ENCODE data around the gene LHFPL2.
"Not testable (repeated sequence)": the region's sequence is repeated elsewhere in the genome, so short reads cannot be mapped to it uniquely, and the experiment has no call there.

LHFPL2 gene, protein sequence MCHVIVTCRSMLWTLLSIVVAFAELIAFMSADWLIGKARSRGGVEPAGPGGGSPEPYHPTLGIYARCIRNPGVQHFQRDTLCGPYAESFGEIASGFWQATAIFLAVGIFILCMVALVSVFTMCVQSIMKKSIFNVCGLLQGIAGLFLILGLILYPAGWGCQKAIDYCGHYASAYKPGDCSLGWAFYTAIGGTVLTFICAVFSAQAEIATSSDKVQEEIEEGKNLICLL
- total RNA-seq, result 0 to 1.5 (median 0.20) reads per million in 9 experiments

DNA sequence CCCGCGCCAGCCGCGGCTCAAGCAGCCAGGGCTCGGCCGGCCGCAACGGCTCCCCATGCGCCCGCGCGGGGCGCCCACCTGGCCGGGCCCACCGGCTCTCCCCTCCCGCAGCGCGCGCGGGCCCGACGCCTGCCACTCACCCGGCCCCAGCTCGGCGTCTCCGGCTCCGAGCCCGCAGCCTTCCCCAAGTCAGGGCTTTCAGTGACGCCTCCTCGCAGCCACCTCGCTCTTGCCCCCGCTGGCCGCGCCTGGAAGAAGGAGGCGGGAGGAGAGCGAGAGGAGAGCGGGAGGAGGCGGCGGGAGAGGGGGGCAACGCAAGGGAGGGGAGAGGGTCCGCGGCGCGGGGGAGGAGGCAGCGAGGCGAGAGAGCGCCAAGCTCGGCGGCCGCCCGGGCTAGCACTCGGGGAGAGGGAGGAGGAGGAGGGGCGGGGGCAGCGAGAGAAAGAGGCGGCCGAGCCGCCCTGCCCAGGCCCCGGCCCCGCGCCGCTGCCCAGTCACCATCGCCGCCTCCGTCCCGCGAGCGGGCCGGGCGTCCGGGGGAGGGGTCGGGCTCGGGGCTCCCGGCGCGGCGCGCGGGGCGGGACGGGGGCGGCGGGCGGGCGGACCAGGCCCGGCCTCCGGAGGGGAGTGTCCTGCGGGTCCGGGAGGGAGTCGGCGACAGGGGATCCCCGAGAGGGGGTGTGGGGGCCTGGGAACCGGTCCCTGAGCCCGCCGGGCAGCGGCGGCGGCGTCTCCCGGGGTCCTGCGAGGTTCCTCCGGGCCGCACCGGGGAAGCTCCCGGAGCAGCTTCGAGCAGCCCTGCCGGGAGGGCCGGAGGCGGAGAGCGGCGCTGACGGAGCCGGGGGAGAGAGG, at the start of gene LHFPL2:
TSS of gene LHFPL2 (minus strand) at position 414 of the 852 bp plus-strand sequence. CDS start 138,559 bp downstream, outside the sequence.
- DNase-seq (no peak), ATAC-seq (replicated peaks) (peak; percentile 50)
- Mint-ChIP-seq H3K4me3 (peak within 1 kb of the TSS; percentile 75 to 78), H3K27me3 (peaks cover 55 to 57% of the 10 kb centered on the region in 2 donors), H3K27ac (no peak within 1 kb of the TSS), H3K4me1 (ENCODE audit: low read depth in 2 of 2) (peaks cover 9 to 15% of the 10 kb centered on the region in 2 donors), H3K36me3 (ENCODE audit: insufficient read depth) (no peaks in the 10 kb centered on the region), H3K9me3 (no peaks in the 10 kb centered on the region)

DNA sequence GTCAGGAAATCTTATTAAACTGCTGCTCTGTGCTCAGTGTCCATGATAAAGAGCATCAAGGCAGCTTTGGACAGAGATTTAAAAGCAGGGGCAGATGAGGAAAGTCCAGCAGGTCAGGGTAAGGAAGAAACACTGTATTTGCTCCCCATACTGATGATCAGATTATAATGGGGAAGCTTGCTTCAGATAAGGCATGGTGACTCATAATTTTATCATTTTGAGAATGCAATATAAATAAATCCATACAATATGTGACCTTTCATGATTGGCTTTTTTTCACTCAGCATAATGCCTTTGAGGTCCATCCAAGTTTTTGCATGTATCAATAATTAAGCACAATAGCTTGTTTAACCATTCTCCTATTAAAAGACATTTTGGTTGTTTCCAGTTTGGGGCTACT, 48.1 kb upstream of the LHFPL2 start:
- H3K27me3 Mint-ChIP-seq, result peaks cover 19 to 20% of the 10 kb centered on the region in 2 donors

DNA sequence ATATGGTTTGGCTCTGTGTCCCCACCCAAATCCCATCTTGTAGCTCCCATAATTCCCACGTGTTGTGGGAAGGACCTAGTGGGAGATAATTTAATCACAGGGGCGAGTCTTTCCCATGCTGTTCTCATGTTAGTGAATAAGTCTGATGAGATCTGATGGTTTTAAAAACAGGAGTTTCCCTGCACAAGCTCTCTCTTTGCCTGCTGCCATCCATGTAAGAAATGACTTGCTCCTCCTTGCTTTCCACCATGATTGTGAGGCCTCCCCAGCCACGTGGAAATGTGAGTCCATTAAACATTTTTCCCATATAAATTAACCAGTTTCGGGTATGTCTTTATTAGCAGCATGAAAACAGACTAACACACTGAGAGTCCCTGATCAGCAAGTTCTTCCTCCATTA, 47.5 kb upstream of the LHFPL2 start:
- peaks cover 21 to 22% of the 10 kb centered on the region in 2 donors for H3K27me3 Mint-ChIP-seq
- H3K4me3 Mint-ChIP-seq; DNase-seq; H3K4me1 Mint-ChIP-seq (ENCODE audit: low read depth in 2 of 2); H3K36me3 Mint-ChIP-seq (ENCODE audit: insufficient read depth); H3K9me3 Mint-ChIP-seq; H3K27ac Mint-ChIP-seq; ATAC-seq (replicated peaks): not testable (repeated sequence)

More for the DNA sequence above, 48.1 kb upstream of the LHFPL2 start:
- no peaks in the 10 kb centered on the region for H3K4me1 Mint-ChIP-seq (ENCODE audit: low read depth in 2 of 2)
- no peak overlapping the region for H3K27ac Mint-ChIP-seq
- no peaks in the 10 kb centered on the region for H3K9me3 Mint-ChIP-seq
- ATAC-seq (replicated peaks) (no peak), DNase-seq (no peak)
- H3K4me3 Mint-ChIP-seq, result no peak overlapping the region
- no peaks in the 10 kb centered on the region for H3K36me3 Mint-ChIP-seq (ENCODE audit: insufficient read depth)

DNA sequence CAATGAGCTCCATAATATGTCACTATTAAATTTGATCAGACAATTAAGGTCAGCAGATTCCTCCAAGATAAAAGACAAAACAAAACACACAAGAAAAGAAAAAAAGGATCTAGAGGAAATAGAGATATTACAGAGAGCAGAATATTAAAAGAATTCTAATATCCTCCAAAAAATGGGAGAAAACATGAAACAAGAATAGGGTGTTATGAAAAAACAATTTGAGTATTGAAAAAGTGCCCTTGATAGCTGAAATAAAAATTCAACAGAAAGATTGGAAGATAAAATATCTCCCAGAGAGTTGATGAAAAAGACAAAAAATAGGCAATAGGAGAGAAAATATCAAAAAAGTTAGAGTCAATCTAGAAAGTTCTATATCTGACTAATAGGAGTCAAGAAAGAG, 44.8 kb upstream of the LHFPL2 start:
- DNase-seq, result no peak
- Mint-ChIP-seq H3K4me1 (ENCODE audit: low read depth in 2 of 2) (no peaks in the 10 kb centered on the region), H3K9me3 (no peaks in the 10 kb centered on the region), H3K27ac (no peak overlapping the region), H3K27me3 (peaks cover 26 to 36% of the 10 kb centered on the region in 2 donors), H3K36me3 (ENCODE audit: insufficient read depth) (no peaks in the 10 kb centered on the region), H3K4me3 (no peak overlapping the region)
- ATAC-seq (replicated peaks), result no peak

DNA sequence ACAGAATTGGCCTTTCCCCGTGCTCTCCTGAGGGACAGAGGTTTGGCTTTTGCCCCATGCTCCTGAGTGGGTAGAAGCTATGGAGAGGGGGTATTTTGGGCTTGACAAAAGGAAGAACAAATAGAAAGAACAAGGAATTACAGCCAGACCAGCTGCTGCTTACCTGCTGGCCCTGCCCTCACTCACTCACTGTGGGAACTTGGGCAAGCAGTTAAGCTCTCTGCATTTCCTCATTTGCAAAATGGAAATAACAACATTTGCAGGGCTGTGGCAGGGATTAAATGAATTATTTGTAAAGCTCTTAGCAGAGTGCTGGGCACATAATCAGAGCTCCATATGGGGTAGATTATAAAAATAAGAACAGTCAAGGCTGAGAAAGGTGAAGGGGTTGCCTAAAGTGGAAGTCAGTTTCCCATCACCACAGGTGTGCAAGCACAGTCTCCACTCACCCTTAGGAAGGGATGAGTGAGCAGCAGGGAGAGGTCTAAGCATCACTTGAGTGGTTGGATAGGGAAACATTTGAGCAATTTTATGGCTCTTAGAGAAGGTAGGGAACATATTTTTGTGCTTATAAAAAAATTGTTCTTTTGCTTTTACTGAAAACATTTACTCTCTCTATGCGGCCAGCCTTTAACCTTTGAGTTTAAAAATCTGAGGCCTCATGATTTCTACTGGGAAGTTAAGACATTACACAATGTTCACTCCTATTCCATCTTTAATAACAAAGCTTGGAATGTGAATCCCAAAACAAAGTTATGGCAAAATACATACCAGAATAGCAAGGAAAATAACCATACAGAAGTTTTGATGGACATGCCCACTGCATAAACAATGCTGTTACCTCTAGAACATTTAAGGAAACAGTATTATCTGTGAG, 42.8 kb upstream of the LHFPL2 start:
- peaks cover 20 to 36% of the 10 kb centered on the region in 2 donors for H3K27me3 Mint-ChIP-seq
- no peak for DNase-seq
- H3K27ac Mint-ChIP-seq, result peak overlapping the region in 1 of 2 donors; percentile 34
- H3K9me3 Mint-ChIP-seq, result peaks cover 0 to 2% of the 10 kb centered on the region in 2 donors
- H3K4me3 Mint-ChIP-seq, result no peak overlapping the region
- H3K4me1 Mint-ChIP-seq (ENCODE audit: low read depth in 2 of 2), result no peaks in the 10 kb centered on the region
- no peaks in the 10 kb centered on the region for H3K36me3 Mint-ChIP-seq (ENCODE audit: insufficient read depth)
- ATAC-seq (replicated peaks), result no peak

DNA sequence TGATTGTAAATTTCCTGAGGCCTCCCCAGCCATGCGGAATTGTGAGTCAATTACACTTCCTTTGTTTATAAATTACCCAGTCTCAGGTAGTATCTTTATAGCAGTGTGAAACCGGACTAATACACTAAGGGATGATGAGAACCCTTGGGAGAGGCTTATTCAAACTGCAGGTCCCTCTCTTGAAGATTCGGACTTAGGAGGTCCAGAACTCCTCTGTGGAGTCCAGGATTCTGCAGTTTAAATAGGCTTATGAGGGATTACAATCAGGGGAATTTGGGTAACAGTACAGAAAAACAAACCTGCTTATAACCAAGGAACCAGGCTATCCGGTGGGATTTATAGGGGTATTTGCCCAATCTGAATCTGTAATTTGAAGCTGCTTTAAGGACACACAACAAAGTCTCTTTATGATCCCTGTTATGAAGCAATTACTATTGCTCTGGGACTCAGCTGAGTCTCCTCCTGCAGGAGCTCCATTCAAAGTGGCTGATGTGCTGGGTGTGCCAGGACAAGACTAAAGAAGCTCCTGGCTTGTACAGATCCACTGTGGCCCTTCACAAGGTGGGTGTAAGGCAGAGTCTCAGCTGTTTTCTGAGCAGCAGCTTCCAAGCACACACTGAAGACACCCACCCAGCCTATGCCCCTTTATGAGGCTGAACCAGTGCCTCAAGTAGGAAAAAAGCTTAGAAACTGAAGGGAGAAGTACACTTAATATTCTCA, 41.8 kb upstream of the LHFPL2 start:
- Mint-ChIP-seq H3K27me3 (peaks cover 20 to 36% of the 10 kb centered on the region in 2 donors), H3K4me1 (ENCODE audit: low read depth in 2 of 2) (no peaks in the 10 kb centered on the region), H3K9me3 (peaks cover 0 to 2% of the 10 kb centered on the region in 2 donors), H3K36me3 (ENCODE audit: insufficient read depth) (no peaks in the 10 kb centered on the region), H3K27ac (no peak overlapping the region), H3K4me3 (no peak overlapping the region)
- DNase-seq, result no peak
- ATAC-seq (replicated peaks), result no peak

DNA sequence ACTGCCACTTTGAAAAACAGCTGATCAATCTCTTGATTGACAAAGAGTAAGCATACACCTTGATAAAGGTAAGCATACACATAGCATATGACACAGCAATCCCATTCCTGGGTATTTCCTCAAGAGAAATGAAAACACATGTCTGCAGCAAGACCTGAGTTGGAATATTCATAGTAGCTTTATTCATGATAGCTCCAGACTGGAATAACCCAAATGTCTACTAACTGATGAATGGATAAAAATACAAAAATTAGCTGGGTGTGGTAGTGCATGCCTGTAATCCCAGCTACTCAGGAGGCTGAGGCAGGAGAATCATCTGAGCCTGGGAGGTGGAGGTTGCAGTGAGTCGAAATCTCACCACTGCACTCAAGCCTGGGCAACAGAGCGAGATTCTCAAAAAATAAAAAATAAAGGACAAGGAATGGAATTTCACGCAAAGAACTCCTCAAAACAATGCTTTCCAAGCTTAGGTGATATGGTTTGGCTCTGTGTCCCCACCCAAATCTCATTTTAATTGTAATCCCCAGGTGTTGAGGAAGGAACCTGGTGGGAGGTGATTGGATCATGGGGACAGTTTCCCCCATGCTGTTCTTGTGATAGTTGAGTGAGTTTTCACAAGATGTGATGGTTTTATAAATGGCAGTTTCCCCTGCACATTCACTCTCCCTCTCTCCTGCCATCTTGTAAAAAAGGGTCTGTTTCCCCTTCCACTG, 41.1 kb upstream of the LHFPL2 start:
- no peak for ATAC-seq (replicated peaks)
- H3K27me3 Mint-ChIP-seq, result peaks cover 15 to 36% of the 10 kb centered on the region in 2 donors
- peaks cover 0 to 2% of the 10 kb centered on the region in 2 donors for H3K9me3 Mint-ChIP-seq
- DNase-seq, result no peak
- H3K36me3 Mint-ChIP-seq (ENCODE audit: insufficient read depth), result no peaks in the 10 kb centered on the region
- H3K4me3 Mint-ChIP-seq, result no peak overlapping the region
- no peak overlapping the region for H3K27ac Mint-ChIP-seq
- no peaks in the 10 kb centered on the region for H3K4me1 Mint-ChIP-seq (ENCODE audit: low read depth in 2 of 2)

DNA sequence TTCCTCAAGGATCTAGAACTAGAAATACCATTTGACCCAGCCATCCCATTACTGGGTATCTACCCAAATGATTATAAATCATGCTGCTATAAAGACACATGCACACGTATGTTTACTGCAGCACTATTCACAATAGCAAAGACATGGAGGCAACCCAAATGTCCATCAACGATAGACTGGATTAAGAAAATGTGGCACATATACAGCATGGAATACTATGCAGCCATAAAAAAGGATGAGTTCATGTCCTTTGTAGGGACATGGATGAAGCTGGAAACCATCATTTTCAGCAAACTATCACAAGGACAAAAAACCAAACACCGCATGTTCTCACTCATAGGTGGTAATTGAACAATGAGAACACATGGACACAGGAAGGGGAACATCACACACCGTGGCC, 38.9 kb upstream of the LHFPL2 start:
- H3K27me3 Mint-ChIP-seq, result peaks cover 26 to 32% of the 10 kb centered on the region in 2 donors
- H3K4me3 Mint-ChIP-seq, result not testable (repeated sequence)

DNA sequence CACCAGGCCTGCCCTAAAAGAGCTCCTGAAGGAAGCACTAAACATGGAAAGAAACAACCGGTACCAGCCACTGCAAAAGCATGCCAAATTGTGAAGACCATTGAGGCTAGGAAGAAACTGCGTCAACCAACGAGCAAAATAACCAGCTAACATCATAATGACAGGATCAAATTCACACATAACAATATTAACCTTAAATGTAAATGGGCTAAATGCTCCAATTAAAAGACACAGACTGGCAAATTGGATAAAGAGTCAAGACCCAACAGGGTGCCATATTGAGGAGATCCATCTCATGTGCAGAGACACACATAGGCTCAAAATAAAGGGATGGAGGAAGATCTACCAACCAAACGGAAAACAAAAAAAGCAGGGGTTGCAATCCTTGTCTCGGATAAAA, 35.3 kb upstream of the LHFPL2 start:
- not testable (repeated sequence) for H3K36me3 Mint-ChIP-seq (ENCODE audit: insufficient read depth); H3K27ac Mint-ChIP-seq; H3K4me3 Mint-ChIP-seq; H3K9me3 Mint-ChIP-seq; H3K4me1 Mint-ChIP-seq (ENCODE audit: low read depth in 2 of 2); ATAC-seq (replicated peaks); DNase-seq
- H3K27me3 Mint-ChIP-seq, result peaks cover 13 to 15% of the 10 kb centered on the region in 2 donors

More for the DNA sequence above, 38.9 kb upstream of the LHFPL2 start:
- not testable (repeated sequence) for H3K36me3 Mint-ChIP-seq (ENCODE audit: insufficient read depth); H3K9me3 Mint-ChIP-seq; H3K4me1 Mint-ChIP-seq (ENCODE audit: low read depth in 2 of 2); H3K27ac Mint-ChIP-seq; ATAC-seq (replicated peaks); DNase-seq

DNA sequence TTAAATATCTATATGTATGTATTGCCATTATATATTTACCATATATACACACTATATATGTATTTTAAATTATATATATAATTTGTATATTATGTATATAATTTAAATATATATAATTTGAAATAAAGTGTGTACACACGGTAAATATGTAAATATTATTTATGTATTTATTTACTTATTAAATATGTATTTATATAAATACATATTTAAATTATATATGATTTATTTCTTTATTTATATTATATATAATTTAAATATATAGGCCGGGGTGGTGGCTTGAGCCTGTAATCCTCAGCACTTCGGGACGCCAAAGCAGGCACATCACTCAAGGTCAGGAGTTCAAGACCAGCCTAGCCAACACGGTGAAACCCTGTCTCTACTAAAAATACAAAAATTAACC, 31.3 kb upstream of the LHFPL2 start:
- ATAC-seq (replicated peaks) (no peak), DNase-seq (no peak)
- H3K9me3 Mint-ChIP-seq, result no peaks in the 10 kb centered on the region
- H3K36me3 Mint-ChIP-seq (ENCODE audit: insufficient read depth), result no peaks in the 10 kb centered on the region
- no peak overlapping the region for H3K27ac Mint-ChIP-seq
- H3K4me1 Mint-ChIP-seq (ENCODE audit: low read depth in 2 of 2), result no peaks in the 10 kb centered on the region
- H3K27me3 Mint-ChIP-seq, result peaks cover 13 to 28% of the 10 kb centered on the region in 2 donors
- no peak overlapping the region for H3K4me3 Mint-ChIP-seq

DNA sequence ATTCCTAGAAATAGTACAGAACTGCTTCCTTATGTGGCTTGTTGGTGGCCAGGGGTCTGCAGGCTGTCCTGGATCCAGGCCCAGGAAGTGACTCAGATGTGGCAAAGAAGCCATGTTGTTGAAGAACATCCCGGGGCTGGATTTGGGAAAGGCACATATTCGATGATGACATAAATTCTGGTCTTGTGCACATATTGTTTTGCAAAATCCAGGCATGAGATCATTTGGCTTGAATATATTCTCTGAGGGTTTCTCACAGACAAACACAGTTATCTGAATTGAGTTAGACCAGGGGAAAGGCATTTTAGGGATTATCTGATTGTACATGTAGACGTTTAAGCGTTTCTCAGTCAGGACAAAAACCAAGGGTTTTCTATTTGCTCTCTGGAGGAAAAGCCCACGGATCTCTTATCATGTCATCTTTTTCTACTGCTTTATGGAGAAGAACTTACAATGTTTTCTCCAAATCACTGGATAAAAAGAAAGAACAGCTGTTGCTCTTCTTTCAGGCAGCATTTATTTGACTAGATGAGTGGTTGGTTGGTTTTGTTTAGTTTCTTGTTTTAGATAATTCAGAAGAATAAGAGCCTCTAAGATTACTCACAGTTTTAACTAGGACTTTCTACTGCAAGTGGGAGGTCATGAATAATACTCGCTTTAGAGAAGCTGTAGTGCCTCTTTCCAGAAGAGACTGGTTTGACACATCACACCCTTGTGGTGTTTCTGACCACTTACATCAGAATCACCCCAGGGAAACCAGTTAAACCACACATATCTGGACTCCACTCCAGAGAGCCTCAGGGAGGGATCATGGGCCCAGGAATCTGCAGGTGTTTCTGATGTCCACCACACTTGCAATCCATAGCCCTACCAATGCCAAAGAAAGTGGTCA, 29.5 kb upstream of the LHFPL2 start:
- H3K36me3 Mint-ChIP-seq (ENCODE audit: insufficient read depth), result no peaks in the 10 kb centered on the region
- no peak for DNase-seq
- no peaks in the 10 kb centered on the region for H3K9me3 Mint-ChIP-seq
- H3K27me3 Mint-ChIP-seq, result peaks cover 18 to 37% of the 10 kb centered on the region in 2 donors
- H3K4me1 Mint-ChIP-seq (ENCODE audit: low read depth in 2 of 2), result no peaks in the 10 kb centered on the region
- H3K4me3 Mint-ChIP-seq, result no peak overlapping the region
- no peak overlapping the region for H3K27ac Mint-ChIP-seq
- no peak for ATAC-seq (replicated peaks)
